ENCODE results near the gene FLT4.

DNA sequence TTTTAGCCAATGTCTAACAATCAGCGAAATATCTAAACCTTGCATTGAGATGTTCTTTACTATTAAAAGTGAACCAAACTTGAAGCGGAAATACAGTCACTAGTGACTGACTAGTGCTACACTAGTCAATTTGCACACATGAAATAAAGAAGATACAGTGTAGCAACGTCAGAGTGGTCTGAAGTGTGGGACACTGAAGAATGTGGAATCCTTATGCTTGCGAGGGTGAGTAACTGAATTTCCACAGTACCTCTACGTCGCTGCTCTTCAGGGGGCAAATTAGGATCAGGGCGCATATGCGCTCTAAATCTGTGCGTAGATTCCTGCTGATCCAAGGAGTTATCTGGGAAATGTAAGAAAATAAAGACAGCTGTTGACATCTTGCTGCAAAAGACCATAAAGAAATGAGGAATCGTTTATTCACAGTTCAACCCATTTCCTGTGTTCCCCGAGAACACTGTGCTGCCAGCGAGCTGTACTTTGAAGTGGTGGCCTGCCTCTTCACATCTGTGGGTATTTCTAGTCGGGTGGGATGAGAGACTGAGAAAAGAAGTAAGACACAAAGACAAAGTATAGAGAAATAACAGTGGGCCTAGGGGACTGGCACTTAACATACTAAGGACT, 39.8 kb upstream of the FLT4 start:
- TF ChIP-seq FOXM1 (IDR thresholded peaks at IDR 0.05; ENCODE audit: low read depth) (no peak), FOXM1 (CRISPR knock-in tag; IDR thresholded peaks at IDR 0.05; ENCODE audit: low read depth) (no peak), POLR2A (conservative IDR thresholded peaks at IDR 0.05) (no peak), CHD1 (IDR thresholded peaks at IDR 0.05; ENCODE audit: low read length) (no peak), ZBTB9 (CRISPR knock-in tag; IDR thresholded peaks at IDR 0.05) (no peak), ZSCAN29 (IDR thresholded peaks at IDR 0.05) (no peak), ZNF12 (CRISPR knock-in tag; IDR thresholded peaks at IDR 0.05) (no peak)
